Activated CD8-positive, alpha-beta T cell treated with anti-CD3 and anti-CD28 coated beads for 36 hours (primary cell): ENCODE results near the gene BRCA1. TPM values are rescaled to one million over a fixed set of nuclear protein-coding genes. Genes with fewer than 3 reads are reported as not detected.

Experiments
- ATAC-seq: fragments of 200-7000 bp; cut with Tn5 transposase; one replicate; pipeline ENCODE4 v1.10.0; 2021; ENCODE audit warnings: mild to moderate bottlenecking, moderate library complexity
- CTCF ChIA-PET: fragments of 350-600 bp; sonication (Branson Sonifier 250); formaldehyde crosslinking; loops from one replicate; lab custom pipeline; 2021; ENCODE audit warnings: antibody characterized with exemption; lab: Charles Lee
- POLR2A ChIA-PET: fragments of 350-600 bp; sonication (Branson Sonifier 250); formaldehyde crosslinking; loops from one replicate; lab custom pipeline; 2021; ENCODE audit warnings: antibody characterized with exemption; lab: Charles Lee
- DNase-seq: peaks from one replicate; pipeline ENCODE4 v3.0.0-alpha.2; 2020
- H3K27ac Mint-ChIP-seq: one replicate; pipeline ENCODE4 v1.8.0; 2021; ENCODE audit warnings: mild to moderate bottlenecking, mixed read lengths
- H3K27me3 Mint-ChIP-seq: one replicate; pipeline ENCODE4 v1.8.0; 2021; ENCODE audit warnings: mixed read lengths
- H3K36me3 Mint-ChIP-seq: one replicate; pipeline ENCODE4 v1.8.0; 2021; ENCODE audit warnings: low read depth, mixed read lengths
- H3K4me1 Mint-ChIP-seq: one replicate; pipeline ENCODE4 v1.8.0; 2021; ENCODE audit warnings: low read depth, mixed read lengths
- H3K4me3 Mint-ChIP-seq: one replicate; pipeline ENCODE4 v1.8.0; 2021; ENCODE audit warnings: mild to moderate bottlenecking, moderate library complexity, mixed read lengths
- H3K9me3 Mint-ChIP-seq: one replicate; pipeline ENCODE4 v1.8.0; 2021; ENCODE audit warnings: mixed read lengths
- CTCF ChIP-seq: fragments of 200-600 bp; IDR thresholded peaks from one replicate; pipeline ENCODE4 v1.8.0; 2022; ENCODE audit warnings: antibody characterized with exemption, mild to moderate bottlenecking
- intact Hi-C: fragments of 100-400 bp; cut with micrococcal nuclease; formaldehyde crosslinking; loops from one replicate; pipeline ENCODE4 v1.10.0; 2022
- total RNA-seq, 2 experiments: library from RNA; stranded (reverse); gene quantifications; one replicate each; pipeline ENCODE4 v1.2.3, GENCODE V29; 2021

BRCA1 gene
- total RNA-seq, 2 experiments from 2014 or later, result 84.5 to 92.9 TPM

DNA sequence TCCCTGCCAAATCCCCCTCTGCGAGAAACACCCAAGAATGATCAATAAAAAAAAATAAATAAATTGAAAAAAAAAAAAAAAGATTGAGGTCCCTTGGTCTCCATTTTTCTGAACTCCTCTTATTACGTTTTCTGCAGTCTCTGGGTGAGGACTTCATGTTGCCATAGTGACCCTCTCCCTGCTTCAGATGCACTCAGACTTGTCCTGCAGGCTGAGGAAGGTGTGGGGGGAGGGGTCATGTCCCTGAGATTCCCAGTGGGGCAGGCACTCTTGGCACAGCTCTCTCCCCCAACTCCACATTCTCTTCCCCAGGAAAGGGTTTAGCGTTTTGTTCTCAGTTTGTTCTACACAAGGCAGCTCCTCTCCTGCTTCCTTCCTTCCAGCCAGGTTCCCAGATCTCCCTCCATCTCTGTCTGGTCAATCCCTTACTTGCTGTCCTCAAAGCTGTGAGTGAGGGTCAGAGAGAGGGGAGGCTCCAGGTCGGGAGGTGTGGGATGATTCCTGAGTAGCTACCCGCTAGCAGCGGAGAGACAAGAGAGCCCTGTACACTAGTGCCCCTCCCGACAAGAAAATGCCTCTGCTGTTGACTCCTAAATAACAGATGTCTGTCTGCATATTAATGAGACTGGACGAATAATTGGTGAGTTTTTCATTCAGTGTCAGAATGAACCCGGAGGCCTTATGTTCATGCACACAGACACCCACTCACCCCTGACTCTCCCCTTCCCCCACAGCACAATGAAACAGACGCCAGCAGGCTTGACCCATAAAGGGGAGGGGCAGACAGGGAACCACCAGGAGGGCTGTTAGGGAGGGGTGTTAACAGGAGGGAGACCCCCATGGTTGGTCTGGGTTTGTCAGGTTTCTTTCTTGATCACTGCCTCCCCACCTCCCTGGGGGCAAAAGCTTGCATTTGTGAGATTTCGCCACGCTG, 90.9 kb downstream of the BRCA1 start:
- H3K36me3 Mint-ChIP-seq, result no peaks in the 10 kb centered on the region
- no peak for ATAC-seq
- intact Hi-C loops, result no loop called here
- no peaks in the 10 kb centered on the region for H3K27me3 Mint-ChIP-seq
- DNase-seq, result no peak
- H3K4me3 Mint-ChIP-seq, result no peak overlapping the region
- POLR2A ChIA-PET, result interaction anchor here (0.6 to 1.2 kb wide), 3 partner anchors 91 to 326 kb away, joined by 3 to 5 read pairs (median 3); partner anchors contain the start of gene BRCA1
- no peak for TF ChIP-seq CTCF
- no peaks in the 10 kb centered on the region for H3K4me1 Mint-ChIP-seq
- no peaks in the 10 kb centered on the region for H3K9me3 Mint-ChIP-seq
- no peak overlapping the region for H3K27ac Mint-ChIP-seq
- CTCF ChIA-PET, result no interaction called here

DNA sequence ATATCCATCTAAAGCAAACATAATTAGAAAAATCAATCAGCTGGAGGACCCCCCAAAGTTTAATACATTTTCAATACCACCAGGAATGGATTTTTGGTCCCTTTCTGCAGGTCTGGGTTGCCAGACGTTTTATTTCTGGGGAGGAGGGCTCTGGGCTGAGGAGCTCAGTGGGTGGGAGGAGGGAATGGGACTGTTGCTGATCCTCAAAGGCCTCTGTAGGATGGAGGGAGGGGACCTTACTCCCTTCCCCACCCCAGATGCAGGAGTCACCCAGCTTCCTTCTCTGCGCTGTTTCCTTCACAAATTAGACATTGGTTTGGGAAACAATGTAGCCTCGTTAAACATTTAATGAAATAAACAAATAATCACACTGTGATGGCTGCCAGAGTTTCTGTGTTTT, 93.5 kb downstream of the BRCA1 start:
- DNase-seq (no peak), ATAC-seq (no peak)
- ChIA-PET POLR2A (interaction anchor here (0.8 kb wide), 1 partner anchor 34 kb away, joined by 3 read pairs; the partner anchor contains the start of gene RPL27), CTCF (no interaction called here)
- no peaks in the 10 kb centered on the region for H3K36me3 Mint-ChIP-seq
- H3K4me3 Mint-ChIP-seq, result no peak overlapping the region
- H3K27ac Mint-ChIP-seq, result no peak overlapping the region
- intact Hi-C loops, result no loop called here
- no peaks in the 10 kb centered on the region for H3K4me1 Mint-ChIP-seq
- H3K27me3 Mint-ChIP-seq, result no peaks in the 10 kb centered on the region
- TF ChIP-seq CTCF, result no peak
- H3K9me3 Mint-ChIP-seq, result no peaks in the 10 kb centered on the region

DNA sequence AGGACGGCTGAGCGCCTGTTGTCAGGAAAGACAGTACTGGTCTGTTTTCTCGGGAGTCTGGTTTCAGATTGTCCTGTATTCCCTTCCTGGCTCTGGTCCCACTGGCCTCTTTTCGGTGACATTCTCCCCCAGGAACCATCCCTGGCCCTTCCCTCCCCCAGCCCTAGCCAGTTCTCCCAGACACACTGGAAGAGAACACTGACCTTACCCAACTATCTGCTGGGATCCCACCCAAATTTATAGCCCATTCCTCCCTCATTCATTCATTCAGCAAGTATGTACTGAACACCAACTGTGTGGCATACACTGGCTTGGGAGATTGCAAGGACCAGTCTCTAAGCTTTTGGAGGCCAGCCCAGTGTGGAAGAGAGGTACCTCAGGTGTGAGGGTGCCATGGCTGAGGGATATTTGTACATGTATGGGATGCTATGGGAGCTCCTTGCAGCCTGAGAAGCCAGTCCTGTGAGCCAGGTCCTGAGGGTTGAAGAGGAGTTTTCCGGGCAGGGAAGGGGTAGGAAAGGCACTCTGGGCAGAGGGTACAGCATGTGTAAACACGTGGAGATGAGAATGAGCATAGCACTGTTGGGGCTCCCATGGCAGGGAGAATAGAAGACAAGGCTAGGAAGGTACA, 94.9 kb downstream of the BRCA1 start:
- CTCF ChIA-PET, result no interaction called here
- H3K4me3 Mint-ChIP-seq, result no peak overlapping the region
- no peaks in the 10 kb centered on the region for H3K9me3 Mint-ChIP-seq
- TF ChIP-seq CTCF, result no peak
- intact Hi-C loops, result no loop called here
- H3K27me3 Mint-ChIP-seq, result no peaks in the 10 kb centered on the region
- H3K27ac Mint-ChIP-seq, result no peak overlapping the region
- H3K4me1 Mint-ChIP-seq, result no peaks in the 10 kb centered on the region
- no peak for ATAC-seq
- DNase-seq, result no peak
- POLR2A ChIA-PET, result interaction anchor here (1.3 kb wide), 1 partner anchor 19 kb away, joined by 3 read pairs; no protein-coding TSS in a partner anchor
- no peaks in the 10 kb centered on the region for H3K36me3 Mint-ChIP-seq

GRCh38 chr17:43028221-43028861, 96.8 kb downstream of the BRCA1 start:
- no peaks in the 10 kb centered on the region for H3K27me3 Mint-ChIP-seq
- H3K9me3 Mint-ChIP-seq, result no peaks in the 10 kb centered on the region
- no peak overlapping the region for H3K27ac Mint-ChIP-seq
- ATAC-seq (no peak), DNase-seq (no peak)
- intact Hi-C loops, result loop anchor here (10.0 kb wide), 1 partner anchor 286 kb away; no protein-coding TSS in a partner anchor
- CTCF ChIA-PET, result no interaction called here
- POLR2A ChIA-PET, result interaction anchor here (0.6 to 1.4 kb wide), 3 partner anchors 10 to 141 kb away, joined by 3 read pairs; partner anchors contain the start of gene RPL27
- H3K36me3 Mint-ChIP-seq, result no peaks in the 10 kb centered on the region
- TF ChIP-seq CTCF, result no peak
- peaks cover 7% of the 10 kb centered on the region for H3K4me1 Mint-ChIP-seq
- no peak overlapping the region for H3K4me3 Mint-ChIP-seq
